Liver (tissue), 9 donors: Measurements from ENCODE around the gene RARRES1. TPM values are rescaled to one million over a fixed set of nuclear protein-coding genes. Genes with fewer than 3 reads are reported as not detected.

Source experiments
- DNase-seq: peaks from one replicate; pipeline ENCODE4 v3.0.0-alpha.2; 2017; ENCODE audit warnings: low spot score
- H3K27ac ChIP-seq, 2 donors: one replicate each; pipeline ENCODE4 v1.7.0; 2013; ENCODE audit warnings: inconsistent platforms in 2 of 2, low read length in 2 of 2, control low read depth in 1 of 2, low read depth in 1 of 2, mild to moderate bottlenecking in 1 of 2
- H3K27me3 ChIP-seq, 4 donors: one replicate each; pipeline versions ENCODE4 v1.6.1 to v1.7.0; 2013; ENCODE audit warnings: low read length in 3 of 4, inconsistent platforms in 1 of 4, mild to moderate bottlenecking in 1 of 4, moderate library complexity in 1 of 4; ENCODE audit not compliant: control insufficient read depth in 4 of 4, insufficient read depth in 4 of 4
- H3K36me3 ChIP-seq, 4 donors: one replicate each; pipeline versions ENCODE4 v1.6.1 to v1.7.0; 2013; ENCODE audit warnings: low read length in 3 of 4, mild to moderate bottlenecking in 3 of 4, low read depth in 1 of 4, moderate library complexity in 1 of 4; ENCODE audit not compliant: control insufficient read depth in 4 of 4, insufficient read depth in 3 of 4
- H3K4me1 ChIP-seq, 4 donors: one replicate each; pipeline versions ENCODE4 v1.6.1 to v1.7.0; 2013; ENCODE audit warnings: low read length in 3 of 4, mild to moderate bottlenecking in 3 of 4, moderate library complexity in 1 of 4; ENCODE audit not compliant: control insufficient read depth in 4 of 4, insufficient read depth in 4 of 4
- H3K4me3 ChIP-seq, 3 donors: one replicate each; pipeline versions ENCODE4 v1.6.1 to v1.7.0; 2013; ENCODE audit warnings: low read length in 3 of 3, control low read depth in 1 of 3, low read depth in 1 of 3, mild to moderate bottlenecking in 1 of 3
- H3K9ac ChIP-seq, 2 donors: one replicate each; pipeline ENCODE4 v1.7.0; 2013; ENCODE audit warnings: low read length in 2 of 2, mild to moderate bottlenecking in 2 of 2, moderate library complexity in 2 of 2, control low read depth in 1 of 2, low read depth in 1 of 2
- H3K9me3 ChIP-seq, 4 donors: one replicate each; pipeline versions ENCODE4 v1.6.1 to v1.7.0; 2013; ENCODE audit warnings: low read length in 3 of 4; ENCODE audit not compliant: control insufficient read depth in 4 of 4
- CTCF ChIP-seq: fragments of 150-350 bp; IDR thresholded peaks from 2 replicates; pipeline ENCODE4 v1.5.1; 2017; ENCODE audit warnings: improper control_type of control experiment, low read depth, low read length; ENCODE audit not compliant: missing input control
- FOXA1 ChIP-seq: IDR thresholded peaks from 2 replicates; pipeline ENCODE4 v1.6.1; 2016; ENCODE audit warnings: antibody characterized with exemption
- HNF4A ChIP-seq, 2 donors: conservative IDR thresholded peaks; 2 replicates each; pipeline ENCODE4 v1.6.1; 2016; ENCODE audit warnings: antibody characterized with exemption in 2 of 2, mild to moderate bottlenecking in 2 of 2
- HNF4G ChIP-seq: IDR thresholded peaks from 2 replicates; pipeline ENCODE4 v1.6.1; 2016; ENCODE audit warnings: antibody characterized with exemption
- JUND ChIP-seq, 2 donors: IDR thresholded peaks; 2 replicates each; pipeline ENCODE4 v1.6.1; 2016; ENCODE audit warnings: antibody characterized with exemption in 2 of 2
- MAX ChIP-seq: IDR thresholded peaks from 2 replicates; pipeline ENCODE4 v1.6.1; 2016; ENCODE audit warnings: antibody characterized with exemption
- RAD21 ChIP-seq, 2 donors: IDR thresholded peaks; 2 replicates each; pipeline ENCODE4 v1.6.1; 2016; ENCODE audit warnings: antibody characterized with exemption in 2 of 2, mild to moderate bottlenecking in 2 of 2
- REST ChIP-seq: IDR thresholded peaks from 2 replicates; pipeline ENCODE4 v1.6.1; 2016; ENCODE audit warnings: antibody characterized with exemption, mild to moderate bottlenecking
- TAF1 ChIP-seq: conservative IDR thresholded peaks from 2 replicates; pipeline ENCODE4 v1.6.1; 2016; ENCODE audit warnings: antibody characterized with exemption, mild to moderate bottlenecking
- YY1 ChIP-seq: IDR thresholded peaks from 2 replicates; pipeline ENCODE4 v1.6.1; 2016; ENCODE audit warnings: antibody characterized with exemption, mild to moderate bottlenecking
- ZBTB33 ChIP-seq: IDR thresholded peaks from 2 replicates; pipeline ENCODE4 v1.6.1; 2016; ENCODE audit warnings: antibody characterized with exemption
- WGBS: extraction: QIAGEN DNeasy Blood & Tissue Kit; methylation state at CpG from one replicate; pipeline ENCODE4 v1.1.7; 2013; 5-methylcytosine and 5-hydroxymethylcytosine counted together
- polyA plus RNA-seq, 2 donors: library from polyadenylated mRNA; stranded (reverse) in 1 of 2; unstranded in 1 of 2; fragments of 200-250 nt in 1 of 2; fragments of >200 nt in 1 of 2; fragmentation: Nextera tagmentation in 1 of 2; extraction: Ambion mirVana in 1 of 2; gene quantifications; one replicate each; pipeline versions ENCODE4 v1.2.1 to v1.2.3, GENCODE V29; 2013 to 2015
- total RNA-seq, 2 donors: library from RNA; depleted of rRNA; stranded (reverse); fragments of >200 nt; gene quantifications; one replicate each; pipeline ENCODE4 v1.2.3, GENCODE V29; 2014
- donor health status: healthy.
- donor health status: healthy.
- donor health status: healthy.
- donor health status: healthy.
- donor health status: healthy.

Gene RARRES1
- total and polyA plus RNA-seq, 4 donors, result 0.92 to 6.9 (median 2.4) TPM

GRCh38 chr3:158718490-158719170 is 13.6 kb downstream of the RARRES1 start:
- no peaks in the 10 kb centered on the region for H3K4me1 ChIP-seq
- H3K27me3 ChIP-seq, result no peaks in the 10 kb centered on the region
- TF ChIP-seq REST (no peak), HNF4G (no peak), FOXA1 (no peak), YY1 (no peak), TAF1 (no peak), JUND (IDR thresholded peaks at IDR 0.05) (no peak), HNF4A (conservative IDR thresholded peaks at IDR 0.05) (no peak), MAX (no peak), CTCF (no peak), RAD21 (IDR thresholded peaks at IDR 0.05) (no peak)
- H3K4me3 ChIP-seq, result no peak overlapping the region
- no peak overlapping the region for H3K27ac ChIP-seq
- no peaks in the 10 kb centered on the region for H3K9me3 ChIP-seq
- H3K9ac ChIP-seq, result no peak overlapping the region
- no peak for DNase-seq
- H3K36me3 ChIP-seq, result no peaks in the 10 kb centered on the region
- 87% methylated on average over 5 of the region's 5 CpGs for WGBS

GRCh38 chr3:158717576-158717975 is 14.7 kb downstream of the RARRES1 start:
- Histone ChIP-seq H3K27ac (no peak overlapping the region), H3K9me3 (no peaks in the 10 kb centered on the region), H3K4me1 (no peaks in the 10 kb centered on the region), H3K4me3 (no peak overlapping the region), H3K36me3 (no peaks in the 10 kb centered on the region), H3K9ac (no peak overlapping the region), H3K27me3 (no peaks in the 10 kb centered on the region)
- TF ChIP-seq ZBTB33, result no peak
- no peak for TF ChIP-seq REST
- no peak for DNase-seq
- WGBS, result 94% methylated on average over 2 of the region's 2 CpGs
